ENCODE results near the gene ARHGEF1. TPM values are rescaled to one million over a fixed set of nuclear protein-coding genes. Genes with fewer than 3 reads are reported as not detected.
"Not testable (repeated sequence)": the region's sequence is repeated elsewhere in the genome, so short reads cannot be mapped to it uniquely, and the experiment has no call there.

The ARHGEF1 gene
- total RNA-seq, 1 donor from 2014 or later = 78.8 TPM

GRCh38 chr19:41912899-41913537 lies 30.0 kb downstream of the ARHGEF1 start:
- H3K27me3 Mint-ChIP-seq (ENCODE audit: low read depth) = peaks cover 57% of the 10 kb centered on the region
- no peak overlapping the region for H3K4me3 Mint-ChIP-seq
- TF ChIP-seq CTCF (IDR thresholded peaks at IDR 0.05; ENCODE audit: unreplicated experiment) = no peak
- no peak overlapping the region for H3K27ac Mint-ChIP-seq
- no peaks in the 10 kb centered on the region for H3K36me3 Mint-ChIP-seq
- no peak for DNase-seq (ENCODE audit: low spot score in 2 of 2, unreplicated experiment in 2 of 2)
- H3K4me1 Mint-ChIP-seq = no peaks in the 10 kb centered on the region
- no peaks in the 10 kb centered on the region for H3K9me3 Mint-ChIP-seq

GRCh38 chr19:41913538-41914423 lies 30.8 kb downstream of the ARHGEF1 start:
- Mint-ChIP-seq H3K9me3 (no peaks in the 10 kb centered on the region), H3K36me3 (no peaks in the 10 kb centered on the region), H3K27me3 (ENCODE audit: low read depth) (peaks cover 57% of the 10 kb centered on the region), H3K4me3 (no peak overlapping the region), H3K27ac (no peak overlapping the region), H3K4me1 (no peaks in the 10 kb centered on the region)
- no peak for DNase-seq (ENCODE audit: low spot score in 2 of 2, unreplicated experiment in 2 of 2)
- no peak for TF ChIP-seq CTCF (IDR thresholded peaks at IDR 0.05; ENCODE audit: unreplicated experiment)

- not testable (repeated sequence) for H3K36me3 Mint-ChIP-seq; H3K4me1 Mint-ChIP-seq; H3K27ac Mint-ChIP-seq; DNase-seq (ENCODE audit: low spot score in 2 of 2, unreplicated experiment in 2 of 2); H3K9me3 Mint-ChIP-seq; H3K4me3 Mint-ChIP-seq
- H3K27me3 Mint-ChIP-seq (ENCODE audit: low read depth) = peaks cover 52% of the 10 kb centered on the region
Measured at GRCh38 chr19:41914424-41914834, 31.4 kb downstream of the ARHGEF1 start.

GRCh38 chr19:41915021-41915775 lies 32.2 kb downstream of the ARHGEF1 start:
- Mint-ChIP-seq H3K27me3 (ENCODE audit: low read depth) (peaks cover 45% of the 10 kb centered on the region), H3K4me1 (no peaks in the 10 kb centered on the region), H3K27ac (no peak overlapping the region), H3K36me3 (no peaks in the 10 kb centered on the region), H3K9me3 (no peaks in the 10 kb centered on the region), H3K4me3 (no peak overlapping the region)
- no peak for DNase-seq (ENCODE audit: low spot score in 2 of 2, unreplicated experiment in 2 of 2)
- no peak for TF ChIP-seq CTCF (IDR thresholded peaks at IDR 0.05; ENCODE audit: unreplicated experiment)

- H3K27me3 Mint-ChIP-seq (ENCODE audit: low read depth) = peaks cover 38% of the 10 kb centered on the region
- no peaks in the 10 kb centered on the region for H3K4me1 Mint-ChIP-seq
- no peak for DNase-seq (ENCODE audit: low spot score in 2 of 2, unreplicated experiment in 2 of 2)
- no peak overlapping the region for H3K27ac Mint-ChIP-seq
- H3K9me3 Mint-ChIP-seq = no peaks in the 10 kb centered on the region
- H3K36me3 Mint-ChIP-seq = no peaks in the 10 kb centered on the region
- TF ChIP-seq CTCF (IDR thresholded peaks at IDR 0.05; ENCODE audit: unreplicated experiment) = no peak
- no peak overlapping the region for H3K4me3 Mint-ChIP-seq
Measured at GRCh38 chr19:41915776-41916414, 32.9 kb downstream of the ARHGEF1 start.

Data from mesothelial cell of epicardium (in vitro differentiated cells).